Mononuclear cell (primary cell): Measurements from ENCODE around the gene TBC1D10A. TPM values are rescaled to one million over a fixed set of nuclear protein-coding genes. Genes with fewer than 3 reads are reported as not detected.

Source experiments
- H3K27me3 ChIP-seq: 2 replicates; pipeline ENCODE4 v1.6.0; 2011; ENCODE audit warnings: low read length, control low read depth; ENCODE audit not compliant: insufficient read depth
- H3K4me1 ChIP-seq: 2 replicates; pipeline ENCODE4 v1.5.1; 2011; ENCODE audit warnings: mild to moderate bottlenecking, low read length, control low read depth; ENCODE audit not compliant: insufficient read depth
- H3K4me3 ChIP-seq: 2 replicates; pipeline ENCODE4 v1.5.1; 2011; ENCODE audit warnings: mild to moderate bottlenecking, low read length, moderate library complexity
- H3K9me3 ChIP-seq: 2 replicates; pipeline ENCODE4 v1.5.1; 2011; ENCODE audit warnings: low read depth, mild to moderate bottlenecking, control low read depth, low read length
- total RNA-seq: library from RNA; depleted of rRNA; stranded (reverse); fragments of >200 nt; gene quantifications from one replicate; pipeline ENCODE4 v1.2.3, GENCODE V29; 2012

Gene TBC1D10A
- total RNA-seq, 1 donor: 36.0 TPM

DNA sequence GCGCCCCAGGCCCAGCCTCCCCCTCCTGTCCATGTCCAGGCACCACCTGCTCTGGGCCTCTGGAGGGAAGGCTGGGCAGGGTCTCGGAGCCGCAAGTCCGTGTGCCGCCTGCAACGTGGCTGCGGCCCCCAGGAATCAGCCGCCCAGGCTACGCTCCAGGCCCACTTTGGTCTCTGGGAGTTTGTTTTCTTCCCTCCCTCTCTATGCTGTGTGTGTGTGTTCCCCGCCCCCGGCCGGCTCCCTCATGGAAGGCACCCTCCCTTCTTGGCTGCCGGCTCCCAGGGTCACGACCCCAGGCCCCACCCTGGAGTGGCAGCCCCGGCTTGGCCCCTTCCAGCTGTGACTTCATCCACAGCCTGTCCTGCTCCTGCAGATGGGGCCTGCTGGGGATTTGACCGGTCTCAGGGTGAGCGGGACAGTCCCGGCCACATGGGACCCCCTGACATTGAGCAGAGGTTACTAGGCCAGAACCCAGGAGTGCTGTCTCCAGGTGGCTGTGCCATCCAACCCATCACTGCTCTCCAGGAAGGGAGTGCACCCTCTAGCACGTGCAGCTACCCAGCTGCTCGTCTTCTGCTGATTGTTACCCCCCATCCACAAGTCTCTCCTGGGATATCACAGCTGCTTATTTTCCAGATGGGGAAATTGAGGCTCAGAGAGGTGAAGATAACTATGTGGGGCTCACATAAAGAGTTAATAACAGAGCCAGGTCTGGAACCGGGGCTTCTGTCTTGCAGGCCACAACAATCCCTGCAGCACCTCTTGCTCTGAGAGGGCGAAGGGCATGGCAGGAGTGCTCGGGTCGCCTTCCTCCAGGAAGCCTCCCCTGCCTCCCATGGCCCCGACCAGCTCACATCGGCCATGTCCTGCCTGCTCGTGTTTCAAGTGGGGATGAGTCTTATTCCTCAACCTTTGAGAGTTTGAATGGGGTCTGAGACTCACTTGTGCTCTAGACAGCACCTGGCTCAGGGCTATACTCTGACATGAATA lies 77.4 kb downstream of the TBC1D10A start:
- Histone ChIP-seq H3K4me3 (no peak overlapping the region), H3K4me1 (peaks cover 32% of the 10 kb centered on the region), H3K9me3 (no peaks in the 10 kb centered on the region), H3K27me3 (peaks cover 18% of the 10 kb centered on the region)

DNA sequence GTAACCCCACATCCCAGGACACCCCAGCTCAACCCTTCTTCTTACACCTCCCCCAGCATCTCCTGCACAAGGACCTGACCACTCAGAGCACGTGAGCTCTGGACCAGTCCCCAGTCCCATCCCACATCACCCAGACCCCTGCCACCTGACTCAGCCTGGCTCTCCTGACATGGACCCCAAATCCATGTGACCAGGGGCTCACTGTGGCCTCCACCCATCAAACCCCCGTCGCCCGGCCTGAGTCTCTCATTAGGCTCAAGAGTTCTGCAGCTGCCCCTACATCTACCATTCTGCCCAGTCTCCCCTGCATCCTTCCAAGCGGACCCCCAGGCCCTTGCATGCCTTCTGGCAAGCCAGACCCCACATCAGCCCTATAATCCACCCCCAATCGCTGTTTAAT lies 78.3 kb downstream of the TBC1D10A start:
- Histone ChIP-seq H3K4me1 (peaks cover 29% of the 10 kb centered on the region), H3K9me3 (no peaks in the 10 kb centered on the region), H3K27me3 (peaks cover 18% of the 10 kb centered on the region), H3K4me3 (no peak overlapping the region)

DNA sequence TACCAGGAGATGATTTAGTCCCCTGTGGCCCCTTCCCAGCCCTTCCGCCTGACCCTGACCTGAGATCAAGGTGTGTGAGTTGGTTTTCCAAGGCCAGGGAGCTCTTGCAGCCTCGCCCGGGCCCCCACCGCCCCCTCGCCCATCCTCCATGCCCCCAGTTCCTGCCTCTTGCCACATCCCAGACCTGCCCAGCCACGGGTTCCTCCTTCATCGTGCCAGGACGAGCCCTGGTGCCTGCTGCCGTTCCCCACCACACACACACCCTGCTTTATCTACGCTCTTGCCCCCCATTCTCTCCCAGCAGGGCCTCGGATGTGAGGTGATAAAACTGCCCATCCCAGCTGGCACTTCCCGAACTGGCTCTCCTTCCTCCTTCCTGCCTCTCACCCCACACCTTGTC lies 78.8 kb downstream of the TBC1D10A start:
- Histone ChIP-seq H3K4me3 (no peak overlapping the region), H3K27me3 (peaks cover 18% of the 10 kb centered on the region), H3K4me1 (peaks cover 26% of the 10 kb centered on the region), H3K9me3 (no peaks in the 10 kb centered on the region)

DNA sequence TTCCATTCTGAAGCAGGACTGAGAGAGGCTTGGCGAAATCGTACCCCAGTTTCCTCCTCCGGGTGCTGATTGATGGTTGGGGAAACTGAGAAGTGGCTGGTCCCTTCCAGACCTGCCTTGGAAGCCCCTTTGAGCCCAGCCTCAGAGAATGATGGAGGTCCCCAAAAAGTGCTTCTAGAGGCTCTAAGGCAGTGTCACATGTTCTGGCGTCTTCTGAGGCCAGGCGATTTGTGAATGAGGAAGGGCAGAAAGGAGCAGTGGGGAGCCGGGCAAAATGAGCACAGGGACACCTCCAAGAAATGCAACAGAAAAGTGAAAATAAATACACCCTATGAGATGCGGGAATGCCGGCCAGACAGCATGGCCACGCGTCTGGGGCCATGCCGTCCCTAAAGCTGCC lies 79.2 kb downstream of the TBC1D10A start:
- Histone ChIP-seq H3K4me3 (no peak overlapping the region), H3K27me3 (peaks cover 18% of the 10 kb centered on the region), H3K9me3 (no peaks in the 10 kb centered on the region), H3K4me1 (peaks cover 22% of the 10 kb centered on the region)

DNA sequence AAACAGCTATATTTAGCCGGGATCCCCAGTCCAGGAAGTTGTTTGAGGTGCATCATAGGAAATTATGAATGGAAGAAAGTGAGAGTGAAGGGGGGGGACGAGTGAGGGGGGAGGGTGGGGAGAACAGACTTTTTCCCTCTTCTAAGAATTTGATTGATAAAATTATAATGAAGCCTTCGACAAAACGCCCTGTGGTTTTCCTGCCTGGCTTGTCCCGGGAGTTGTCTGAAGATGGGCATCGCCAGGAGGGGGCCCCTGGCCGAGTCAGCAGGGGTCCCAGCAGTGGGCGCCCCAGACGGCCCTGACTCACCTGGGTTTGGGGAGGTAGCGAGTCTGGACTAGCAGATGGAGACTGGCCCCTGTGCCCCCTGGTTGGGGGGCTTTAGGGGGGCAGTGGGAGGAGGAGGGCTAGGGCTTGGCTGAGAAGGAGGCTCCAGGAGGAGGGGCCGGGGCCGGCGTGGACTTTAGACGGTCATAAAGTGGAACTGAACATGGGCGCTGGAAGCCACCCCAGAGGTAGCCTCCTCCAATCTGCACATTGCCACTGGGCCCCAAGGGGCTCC lies 79.8 kb downstream of the TBC1D10A start:
- H3K9me3 ChIP-seq: no peaks in the 10 kb centered on the region
- H3K4me3 ChIP-seq: peak overlapping the region; percentile 16
- H3K4me1 ChIP-seq: peaks cover 20% of the 10 kb centered on the region
- peaks cover 18% of the 10 kb centered on the region for H3K27me3 ChIP-seq

DNA sequence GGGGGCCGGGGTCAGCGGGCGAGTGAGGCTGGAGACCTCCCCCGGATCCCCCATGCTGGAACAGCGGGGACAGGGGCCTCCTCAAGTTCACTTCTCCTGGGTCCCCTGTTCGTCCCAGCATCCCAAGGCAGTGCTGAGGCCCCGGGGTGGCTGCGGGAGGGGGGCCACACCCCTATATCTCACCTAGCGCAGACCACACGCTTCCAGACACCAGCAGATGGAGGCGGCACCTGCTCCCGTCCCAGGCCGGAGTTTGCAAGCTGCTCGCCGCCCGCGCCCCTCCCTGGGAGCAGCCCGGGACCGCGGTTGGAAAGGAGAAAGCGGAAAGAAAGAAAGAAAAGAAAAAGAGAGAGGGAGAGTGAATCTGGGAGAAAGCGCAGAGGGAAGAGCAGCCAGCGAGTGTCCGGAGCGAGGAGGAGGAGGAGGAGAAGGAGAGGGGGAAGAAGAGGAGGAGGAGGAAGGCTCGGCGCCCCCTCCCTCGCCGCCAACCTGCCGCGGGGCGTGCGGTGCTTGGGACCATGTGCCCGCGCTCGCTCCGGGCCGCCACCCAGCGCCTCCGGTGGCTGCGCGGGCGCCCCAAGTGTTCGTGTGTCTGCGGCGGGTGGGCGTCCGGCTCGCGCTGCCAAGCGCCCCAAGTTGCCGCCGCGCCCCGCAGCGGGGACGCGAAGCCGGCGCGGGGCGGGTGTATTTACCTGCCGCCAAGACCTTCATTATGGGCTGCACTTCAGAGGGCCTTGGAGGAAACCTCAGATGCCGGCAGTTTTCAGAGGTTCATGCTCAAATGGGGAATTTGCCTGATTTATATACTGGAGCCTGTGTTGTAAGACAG lies 80.5 kb downstream of the TBC1D10A start, which contains the start of gene LIF:
Gene LIF (minus strand): TSS at position 775 of the 829 bp plus-strand sequence. CDS start 64 bp downstream, at position 711.
- peak within 1 kb of the TSS; percentile 16 for H3K4me3 ChIP-seq
- H3K27me3 ChIP-seq: peaks cover 18% of the 10 kb centered on the region
- peaks cover 20% of the 10 kb centered on the region for H3K4me1 ChIP-seq
- H3K9me3 ChIP-seq: no peaks in the 10 kb centered on the region

DNA sequence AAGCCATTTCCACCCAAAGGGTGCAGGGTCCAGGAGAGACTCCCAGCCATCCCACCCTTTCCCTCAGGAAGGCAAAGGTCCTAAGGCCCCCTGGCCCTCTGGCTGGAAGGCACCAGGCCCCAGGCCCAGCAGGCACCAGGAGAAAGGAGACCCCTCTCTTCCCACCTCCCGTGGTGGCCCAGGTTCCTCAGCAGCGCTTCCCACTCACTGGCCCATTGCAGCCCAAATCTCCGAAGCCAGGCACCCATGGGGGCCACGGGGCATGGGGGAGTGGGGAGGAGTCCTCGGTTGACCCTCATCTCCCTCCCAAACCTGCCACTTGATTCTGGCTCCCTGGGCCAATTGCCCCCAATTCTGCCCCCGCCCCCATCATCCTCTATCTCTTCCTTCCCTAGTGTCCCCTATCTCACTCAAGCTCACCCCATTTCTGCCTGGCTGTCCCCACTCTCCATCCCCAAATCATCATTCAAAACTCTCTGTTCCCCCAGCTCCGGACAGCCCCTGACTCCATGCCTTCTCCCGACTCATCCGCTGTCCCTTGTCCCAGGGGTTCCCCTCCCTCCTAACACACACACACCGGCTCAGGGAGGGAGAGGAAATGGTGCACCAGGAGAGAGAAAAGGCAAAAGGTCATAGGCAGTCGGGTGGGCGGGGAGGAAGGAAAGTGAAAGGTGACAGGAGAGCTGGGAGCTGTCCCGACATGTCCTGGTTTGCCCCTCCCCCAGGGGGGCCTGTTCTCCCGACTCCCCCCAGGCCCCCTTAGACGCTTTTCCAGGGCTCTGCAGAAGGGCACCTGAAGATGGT lies 81.4 kb downstream of the TBC1D10A start:
- H3K4me3 ChIP-seq: no peak overlapping the region

DNA sequence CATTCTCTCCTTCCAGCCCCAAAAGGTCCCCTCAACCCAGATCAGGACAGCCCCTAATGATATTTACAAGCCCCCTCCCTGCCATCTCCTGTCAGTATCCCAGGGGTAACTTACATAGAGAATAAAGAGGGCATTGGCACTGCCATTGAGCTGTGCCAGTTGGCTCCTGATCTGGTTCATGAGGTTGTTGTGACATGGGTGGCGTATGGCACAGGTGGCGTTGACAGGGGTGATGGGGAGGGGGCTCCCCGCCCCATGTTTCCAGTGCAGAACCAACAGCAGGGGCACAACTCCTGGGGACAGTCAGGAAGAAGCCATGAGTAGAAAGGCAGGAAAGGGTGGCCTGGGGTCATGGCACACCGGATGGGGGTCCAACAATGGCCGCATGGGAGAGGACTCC lies 82.1 kb downstream of the TBC1D10A start:
- Histone ChIP-seq H3K4me3 (no peak overlapping the region), H3K27me3 (peaks cover 18% of the 10 kb centered on the region), H3K4me1 (peaks cover 20% of the 10 kb centered on the region), H3K9me3 (no peaks in the 10 kb centered on the region)

More for the DNA sequence above, 81.4 kb downstream of the TBC1D10A start:
- H3K4me1 ChIP-seq: peaks cover 20% of the 10 kb centered on the region
- H3K27me3 ChIP-seq: peaks cover 18% of the 10 kb centered on the region
- no peaks in the 10 kb centered on the region for H3K9me3 ChIP-seq

DNA sequence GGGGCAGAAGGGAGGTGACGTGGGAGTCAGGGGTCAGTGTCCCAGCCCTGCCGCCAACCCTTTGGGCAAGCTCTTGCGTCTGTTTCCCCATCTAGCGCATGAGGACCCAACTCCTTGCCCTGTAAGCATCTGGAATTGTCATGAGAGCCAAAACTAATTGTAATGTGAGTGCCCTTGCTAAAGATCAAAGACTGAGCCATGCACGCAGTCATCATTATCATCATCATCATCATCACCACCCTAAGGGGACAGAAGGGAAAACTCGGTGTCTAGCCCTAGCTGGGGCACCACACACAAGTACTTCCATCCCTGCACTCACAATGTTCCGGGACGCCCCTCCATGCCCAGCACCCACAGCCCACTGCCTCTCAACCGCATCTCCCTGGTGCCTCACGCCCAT lies 82.7 kb downstream of the TBC1D10A start:
- H3K4me1 ChIP-seq: peaks cover 20% of the 10 kb centered on the region
- H3K9me3 ChIP-seq: no peaks in the 10 kb centered on the region
- H3K27me3 ChIP-seq: peaks cover 18% of the 10 kb centered on the region
- H3K4me3 ChIP-seq: no peak overlapping the region

DNA sequence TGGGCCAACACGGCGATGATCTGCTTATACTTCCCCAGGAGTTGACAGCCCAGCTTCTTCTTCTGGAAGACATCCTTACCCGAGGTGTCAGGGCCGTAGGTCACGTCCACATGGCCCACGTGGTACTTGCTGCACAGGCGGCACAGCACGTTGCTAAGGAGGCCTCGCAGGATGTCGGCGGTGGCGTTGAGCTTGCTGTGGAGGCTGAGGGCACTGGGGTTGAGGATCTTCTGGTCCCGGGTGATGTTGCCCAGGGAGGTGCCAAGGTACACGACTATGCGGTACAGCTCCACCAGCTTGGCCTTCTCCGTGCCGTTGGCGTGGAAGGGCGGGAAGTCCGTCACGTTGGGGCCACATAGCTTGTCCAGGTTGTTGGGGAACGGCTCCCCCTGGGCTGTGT lies 83.1 kb downstream of the TBC1D10A start:
- Histone ChIP-seq H3K4me3 (no peak overlapping the region), H3K27me3 (peaks cover 18% of the 10 kb centered on the region), H3K9me3 (no peaks in the 10 kb centered on the region), H3K4me1 (peaks cover 20% of the 10 kb centered on the region)

Other genes starting within 250 kb of the TBC1D10A start
- gene HORMAD2, start 246.5 kb downstream of the TBC1D10A start, total RNA-seq: not detected
- 4.2 TPM for gene LIF, start 80.2 kb downstream of the TBC1D10A start, total RNA-seq
- gene OSM, start 60.1 kb downstream of the TBC1D10A start, total RNA-seq: 240 TPM
- gene CASTOR1, start 37.4 kb downstream of the TBC1D10A start, total RNA-seq: 4.6 TPM
- gene SF3A1, start 30.0 kb upstream of the TBC1D10A start, total RNA-seq: 94.3 TPM
- gene CCDC157, start 30.1 kb upstream of the TBC1D10A start, total RNA-seq: 4.9 TPM
- 3.3 TPM for gene RNF215, start 60.5 kb upstream of the TBC1D10A start, total RNA-seq
- gene SEC14L2, start 70.1 kb upstream of the TBC1D10A start, total RNA-seq: 15.5 TPM
- 24.5 TPM for gene MTFP1, start 98.8 kb upstream of the TBC1D10A start, total RNA-seq
- gene SEC14L3, start 145.1 kb upstream of the TBC1D10A start, total RNA-seq: not detected
- not detected for gene SEC14L4, start 178.8 kb upstream of the TBC1D10A start, total RNA-seq
- gene SEC14L6, start 219.8 kb upstream of the TBC1D10A start, total RNA-seq: not detected
- 0.10 TPM for gene GAL3ST1, start 247.7 kb upstream of the TBC1D10A start, total RNA-seq